HepG2 (cell line): ENCODE data around the gene HES7. TPM values are rescaled to one million over a fixed set of nuclear protein-coding genes. Genes with fewer than 3 reads are reported as not detected.

Experiments used
- EEA1 ChIP-seq: sonication (generic); formaldehyde crosslinking; IDR thresholded peaks from 2 replicates; pipeline ENCODE4 v1.5.1; 2020; ENCODE audit warnings: mild to moderate bottlenecking, missing genetic modification reagents, borderline replicate concordance
- FOXC1 ChIP-seq: sonication (generic); formaldehyde crosslinking; IDR thresholded peaks from 2 replicates; pipeline ENCODE4 v1.8.0; 2022; ENCODE audit warnings: mild to moderate bottlenecking, missing genetic modification reagents, borderline replicate concordance
- GZF1 ChIP-seq: sonication (generic); formaldehyde crosslinking; IDR thresholded peaks from 2 replicates; pipeline ENCODE4 v1.5.1; 2020; ENCODE audit warnings: mild to moderate bottlenecking, missing genetic modification reagents
- KAT2B ChIP-seq: fragments of 150-350 bp; IDR thresholded peaks from 2 replicates; pipeline ENCODE4 v1.6.1; 2014; ENCODE audit warnings: low read depth, low read length, borderline replicate concordance
- MNT ChIP-seq: fragments of 450-650 bp; IDR thresholded peaks from 2 replicates; pipeline ENCODE4 v1.6.1; 2016
- NBN ChIP-seq: fragments of 450-650 bp; conservative IDR thresholded peaks from 2 replicates; pipeline ENCODE4 v1.6.1; 2017
- PAWR ChIP-seq: sonication (generic); formaldehyde crosslinking; IDR thresholded peaks from 2 replicates; pipeline ENCODE4 v1.4.0; 2020; ENCODE audit warnings: missing genetic modification reagents, mild to moderate bottlenecking, borderline replicate concordance
- RBAK ChIP-seq: sonication (generic); formaldehyde crosslinking; IDR thresholded peaks from 2 replicates; pipeline ENCODE4 v1.5.1; 2020; ENCODE audit warnings: mild to moderate bottlenecking, missing genetic modification reagents
- RFXAP ChIP-seq: sonication (generic); formaldehyde crosslinking; IDR thresholded peaks from 2 replicates; pipeline ENCODE4 v1.4.0; 2020; ENCODE audit warnings: missing genetic modification reagents, borderline replicate concordance
- RNF219 ChIP-seq: sonication (generic); formaldehyde crosslinking; IDR thresholded peaks from 2 replicates; pipeline ENCODE4 v1.5.0; 2020; ENCODE audit warnings: mild to moderate bottlenecking, missing genetic modification reagents
- SNAPC2 ChIP-seq: sonication (generic); formaldehyde crosslinking; IDR thresholded peaks from 2 replicates; pipeline ENCODE4 v1.8.1; 2022; ENCODE audit warnings: mild to moderate bottlenecking, missing genetic modification reagents
- ZFP1 ChIP-seq: IDR thresholded peaks from 2 replicates; pipeline ENCODE4 v1.6.1; 2016
- ZFP36L2 ChIP-seq: sonication (generic); formaldehyde crosslinking; IDR thresholded peaks from 2 replicates; pipeline ENCODE4 v1.4.0; 2020; ENCODE audit warnings: missing genetic modification reagents
- ZFYVE20 ChIP-seq: sonication (generic); formaldehyde crosslinking; IDR thresholded peaks from 2 replicates; pipeline ENCODE4 v1.8.0; 2023; ENCODE audit warnings: low read depth, mild to moderate bottlenecking, moderate library complexity, missing genetic modification reagents, borderline replicate concordance
- ZNF281 ChIP-seq: sonication (generic); formaldehyde crosslinking; IDR thresholded peaks from 2 replicates; pipeline ENCODE4 v1.4.0; 2020; ENCODE audit warnings: missing genetic modification reagents, borderline replicate concordance
- ZNF326 ChIP-seq: sonication (generic); formaldehyde crosslinking; IDR thresholded peaks from 2 replicates; pipeline ENCODE4 v1.4.0; 2020; ENCODE audit warnings: missing genetic modification reagents, borderline replicate concordance
- ZNF382 ChIP-seq: sonication (generic); formaldehyde crosslinking; IDR thresholded peaks from 2 replicates; pipeline ENCODE4 v1.5.0; 2020; ENCODE audit warnings: missing genetic modification reagents, mild to moderate bottlenecking, borderline replicate concordance
- ZNF44 ChIP-seq: sonication (generic); formaldehyde crosslinking; IDR thresholded peaks from 2 replicates; pipeline ENCODE4 v1.5.1; 2020; ENCODE audit warnings: mild to moderate bottlenecking, missing genetic modification reagents
- ZNF562 ChIP-seq: sonication (generic); formaldehyde crosslinking; IDR thresholded peaks from 2 replicates; pipeline ENCODE4 v1.8.0; 2022; ENCODE audit warnings: missing genetic modification reagents, borderline replicate concordance
- ZNF607 ChIP-seq: sonication (generic); formaldehyde crosslinking; IDR thresholded peaks from 2 replicates; pipeline ENCODE4 v1.5.1; 2020; ENCODE audit warnings: missing genetic modification reagents, mild to moderate bottlenecking, borderline replicate concordance
- polyA plus RNA-seq, 8 experiments: library from polyadenylated mRNA; depleted of rRNA in 3 of 8; stranded (reverse) in 7 of 8; unstranded in 1 of 8; fragments of >200 nt; fragmentation: Illumina TruSeq in 4 of 8; extraction: Trizol in 4 of 8; gene quantifications; 2 replicates each; pipeline versions ENCODE4 v1.2.1 to v1.2.3, GENCODE V29; 2011 to 2016; ENCODE audit warnings: low read depth in 4 of 8, missing spikeins in 1 of 8, mixed read lengths in 1 of 8; ENCODE audit not compliant: insufficient read depth in 1 of 8
- total RNA-seq, 5 experiments: library from RNA; depleted of rRNA; stranded (reverse); fragments of >200 nt; fragmentation: Illumina TruSeq; extraction: Trizol; gene quantifications; 2 replicates each; pipeline ENCODE4 v1.2.3, GENCODE V29; 2016; ENCODE audit warnings: low read depth in 1 of 5
- TF ChIP-seq, protein P1 (sequence below): sonication (generic); formaldehyde crosslinking; IDR thresholded peaks from 2 replicates; pipeline ENCODE4 v1.4.0; 2020; ENCODE audit warnings: missing genetic modification reagents, borderline replicate concordance

Gene HES7
- total and polyA plus RNA-seq, 2 of the 13 experiments (the other 11 are each of a cell fraction or from before 2014, with no cell fraction given): not detected

GRCh38 chr17:8138672-8139371 is 14.9 kb upstream of the HES7 start (continued):
- TF ChIP-seq RNF219 (CRISPR knock-in tag) (peak; percentile 94; the same call in 1 of the 2 replicates), ZNF382 (CRISPR knock-in tag) (no peak), PAWR (no peak), KAT2B (no peak), RBAK (CRISPR knock-in tag) (0 out of 2 replicates have a peak, but pooled peaks have one; percentile 20), ZNF281 (no peak), RFXAP (CRISPR knock-in tag) (peak; percentile 81; the same call in 1 of the 2 replicates), ZFP36L2 (CRISPR knock-in tag) (no peak), ZFYVE20 (CRISPR knock-in tag) (no peak), ZNF607 (peak; percentile 69), ZFP1 (CRISPR knock-in tag) (no peak), FOXC1 (CRISPR knock-in tag) (no peak; the same call in 1 of the 2 replicates), SNAPC2 (CRISPR knock-in tag) (peak; percentile 70; the same call in 1 of the 2 replicates), ZNF44 (CRISPR knock-in tag) (no peak), NBN (no peak), GZF1 (CRISPR knock-in tag) (peak; percentile 82; the same call in 1 of the 2 replicates), ZNF326 (CRISPR knock-in tag) (no peak), ZNF562 (CRISPR knock-in tag) (no peak), MNT (peak; percentile 53), EEA1 (CRISPR knock-in tag) (no peak)
- TF ChIP-seq, protein P1, sequence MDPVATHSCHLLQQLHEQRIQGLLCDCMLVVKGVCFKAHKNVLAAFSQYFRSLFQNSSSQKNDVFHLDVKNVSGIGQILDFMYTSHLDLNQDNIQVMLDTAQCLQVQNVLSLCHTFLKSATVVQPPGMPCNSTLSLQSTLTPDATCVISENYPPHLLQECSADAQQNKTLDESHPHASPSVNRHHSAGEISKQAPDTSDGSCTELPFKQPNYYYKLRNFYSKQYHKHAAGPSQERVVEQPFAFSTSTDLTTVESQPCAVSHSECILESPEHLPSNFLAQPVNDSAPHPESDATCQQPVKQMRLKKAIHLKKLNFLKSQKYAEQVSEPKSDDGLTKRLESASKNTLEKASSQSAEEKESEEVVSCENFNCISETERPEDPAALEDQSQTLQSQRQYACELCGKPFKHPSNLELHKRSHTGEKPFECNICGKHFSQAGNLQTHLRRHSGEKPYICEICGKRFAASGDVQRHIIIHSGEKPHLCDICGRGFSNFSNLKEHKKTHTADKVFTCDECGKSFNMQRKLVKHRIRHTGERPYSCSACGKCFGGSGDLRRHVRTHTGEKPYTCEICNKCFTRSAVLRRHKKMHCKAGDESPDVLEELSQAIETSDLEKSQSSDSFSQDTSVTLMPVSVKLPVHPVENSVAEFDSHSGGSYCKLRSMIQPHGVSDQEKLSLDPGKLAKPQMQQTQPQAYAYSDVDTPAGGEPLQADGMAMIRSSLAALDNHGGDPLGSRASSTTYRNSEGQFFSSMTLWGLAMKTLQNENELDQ (CRISPR knock-in tag): no peak
